CD14-positive monocyte (primary cell): ENCODE data around the gene CDKAL1. TPM values are rescaled to one million over a fixed set of nuclear protein-coding genes. Genes with fewer than 3 reads are reported as not detected.

Source experiments
- DNase-seq, 3 donors: peaks; one replicate each; pipeline ENCODE4 v3.0.0-alpha.2; 2011 to 2022
- H2AFZ ChIP-seq: 2 replicates; pipeline ENCODE4 v1.6.0; 2012; ENCODE audit warnings: mild to moderate bottlenecking, low read depth, low read length, inconsistent platforms; ENCODE audit not compliant: insufficient read depth, poor library complexity, severe bottlenecking
- H3K27ac ChIP-seq, 2 donors: 1 replicate in 1 of 2; 2 replicates in 1 of 2; pipeline ENCODE4 v1.5.1; 2012 to 2013; ENCODE audit warnings: low read length in 2 of 2, control low read depth in 1 of 2, inconsistent platforms in 1 of 2, low read depth in 1 of 2, mild to moderate bottlenecking in 1 of 2
- H3K27me3 ChIP-seq, 2 donors: one replicate each; pipeline versions ENCODE4 v1.6.0 to v1.6.1; 2011 to 2013; ENCODE audit warnings: low read length in 2 of 2; ENCODE audit not compliant: control insufficient read depth in 2 of 2, insufficient read depth in 2 of 2
- H3K36me3 ChIP-seq, 2 donors: replicated peaks in 1 of 2; 1 replicate in 1 of 2; 2 replicates in 1 of 2; pipeline versions ENCODE4 v1.5.1 to v1.6.1; 2012 to 2013; ENCODE audit warnings: low read length in 2 of 2, control low read depth in 1 of 2, inconsistent platforms in 1 of 2, mild to moderate bottlenecking in 1 of 2; ENCODE audit not compliant: insufficient read depth in 2 of 2, control insufficient read depth in 1 of 2
- H3K4me1 ChIP-seq, 2 donors: 1 replicate in 1 of 2; 2 replicates in 1 of 2; pipeline versions ENCODE4 v1.5.1 to v1.6.1; 2012 to 2013; ENCODE audit warnings: low read length in 2 of 2, control low read depth in 1 of 2, inconsistent platforms in 1 of 2, mild to moderate bottlenecking in 1 of 2, moderate library complexity in 1 of 2; ENCODE audit not compliant: insufficient read depth in 2 of 2, control insufficient read depth in 1 of 2
- H3K4me2 ChIP-seq: replicated peaks from 2 replicates; pipeline ENCODE3; 2012; ENCODE audit warnings: low read length, moderate library complexity, mild to moderate bottlenecking; ENCODE audit not compliant: poor library complexity, severe bottlenecking; ENCODE audit errors: extremely low read depth
- H3K4me3 ChIP-seq, 3 experiments: fragments of 200-600 bp in 1 of 3; sonication (generic) in 1 of 3; replicated peaks in 1 of 3; 1 replicate in 2 of 3; 2 replicates in 1 of 3; pipeline ENCODE4 v1.5.1; 2011 to 2013; ENCODE audit warnings: low read length in 3 of 3, mild to moderate bottlenecking in 3 of 3, control low read depth in 2 of 3, low read depth in 2 of 3, inconsistent platforms in 1 of 3, moderate library complexity in 1 of 3
- H3K79me2 ChIP-seq: 2 replicates; pipeline ENCODE4 v1.6.0; 2012; ENCODE audit warnings: mild to moderate bottlenecking, control low read depth, inconsistent platforms, low read length, moderate library complexity; ENCODE audit not compliant: insufficient read depth
- H3K9ac ChIP-seq: 2 replicates; pipeline ENCODE4 v1.6.0; 2017; ENCODE audit warnings: low read length, mild to moderate bottlenecking; ENCODE audit not compliant: insufficient read depth, poor library complexity, severe bottlenecking
- H3K9me3 ChIP-seq, 2 donors: replicated peaks in 1 of 2; 1 replicate in 1 of 2; 2 replicates in 1 of 2; pipeline versions ENCODE4 v1.5.1 to v1.6.1; 2012 to 2013; ENCODE audit warnings: low read length in 2 of 2, control low read depth in 1 of 2; ENCODE audit not compliant: control insufficient read depth in 1 of 2, insufficient read depth in 1 of 2
- H4K20me1 ChIP-seq: 2 replicates; pipeline ENCODE4 v1.6.0; 2012; ENCODE audit warnings: mild to moderate bottlenecking, low read length, control low read depth, moderate library complexity; ENCODE audit not compliant: insufficient read depth
- H3K27ac Mint-ChIP-seq, 7 donors: one replicate each; pipeline ENCODE4 v1.8.0; 2020; ENCODE audit warnings: mild to moderate bottlenecking in 7 of 7, mixed read lengths in 7 of 7, moderate library complexity in 6 of 7, inconsistent platforms in 2 of 7
- H3K27me3 Mint-ChIP-seq, 3 donors: one replicate each; pipeline ENCODE4 v1.8.0; 2021 to 2022; ENCODE audit warnings: low read depth in 3 of 3, mild to moderate bottlenecking in 3 of 3, mixed read lengths in 3 of 3, moderate library complexity in 3 of 3, inconsistent platforms in 1 of 3
- H3K36me3 Mint-ChIP-seq, 2 donors: one replicate each; pipeline ENCODE4 v1.8.0; 2020; ENCODE audit warnings: mixed read lengths in 2 of 2, inconsistent platforms in 1 of 2, mild to moderate bottlenecking in 1 of 2
- H3K4me1 Mint-ChIP-seq: one replicate; pipeline ENCODE4 v1.8.0; 2020; ENCODE audit warnings: mild to moderate bottlenecking, mixed read lengths
- H3K4me3 Mint-ChIP-seq, 2 donors: one replicate each; pipeline ENCODE4 v1.8.0; 2020; ENCODE audit warnings: mild to moderate bottlenecking in 2 of 2, mixed read lengths in 2 of 2, moderate library complexity in 1 of 2
- H3K9me3 Mint-ChIP-seq, 7 donors: one replicate each; pipeline ENCODE4 v1.8.0; 2020 to 2022; ENCODE audit warnings: mixed read lengths in 7 of 7, mild to moderate bottlenecking in 6 of 7, moderate library complexity in 6 of 7, inconsistent platforms in 2 of 7
- WGBS: methylation state at CpG from one replicate; pipeline ENCODE4 v1.1.5; 2013; ENCODE audit warnings: missing lambda C conversion rate; ENCODE audit not compliant: insufficient coverage; 5-methylcytosine and 5-hydroxymethylcytosine counted together
- intact Hi-C, 2 donors: fragments of 100-400 bp; cut with micrococcal nuclease; formaldehyde crosslinking; loops; one replicate each; pipeline versions ENCODE4 v1.15.0 to v1.15.1; 2023
- polyA plus RNA-seq, 3 donors: library from polyadenylated mRNA; depleted of rRNA in 1 of 3; unstranded in 2 of 3; stranded (reverse) in 1 of 3; fragments of 300-500 nt in 2 of 3; fragments of >200 nt in 1 of 3; fragmentation: Illumina TruSeq in 2 of 3; gene quantifications; 1 replicate in 2 of 3; 2 replicates in 1 of 3; pipeline ENCODE4 v1.2.3, GENCODE V29; 2012 to 2021
- TF ChIP-seq, protein P1 (sequence below): fragments of 200-600 bp; IDR thresholded peaks from one replicate; pipeline ENCODE4 v1.8.0; 2022; ENCODE audit warnings: antibody characterized with exemption, mild to moderate bottlenecking

CDKAL1 gene
- polyA plus RNA-seq, 3 donors = 3.2 to 12.4 (median 8.3) TPM

- no peaks in the 10 kb centered on the region for H3K27me3 ChIP-seq
- H3K79me2 ChIP-seq = no peaks in the 10 kb centered on the region
- no CpG with 5 or more reads among the region's 5 CpGs for WGBS
- no peak for DNase-seq
- H3K4me2 ChIP-seq = no peak overlapping the region
- Mint-ChIP-seq H3K9me3 (peaks cover 0 to 7% (median 0%) of the 10 kb centered on the region in 7 donors), H3K27ac (no peak overlapping the region), H3K36me3 (no peaks in the 10 kb centered on the region), H3K4me1 (no peaks in the 10 kb centered on the region), H3K27me3 (peaks cover 0 to 1% (median 0%) of the 10 kb centered on the region in 3 donors), H3K4me3 (no peak overlapping the region)
- intact Hi-C loops = no loop called here
- H3K9ac ChIP-seq = no peak overlapping the region
- H3K4me1 ChIP-seq = no peaks in the 10 kb centered on the region
- no peaks in the 10 kb centered on the region for H3K36me3 ChIP-seq
- H2AFZ ChIP-seq = no peak overlapping the region
- H3K27ac ChIP-seq = no peak overlapping the region
- H3K9me3 ChIP-seq = no peaks in the 10 kb centered on the region
- H3K4me3 ChIP-seq = no peak overlapping the region
- H4K20me1 ChIP-seq = no peaks in the 10 kb centered on the region
- TF ChIP-seq, protein P1, sequence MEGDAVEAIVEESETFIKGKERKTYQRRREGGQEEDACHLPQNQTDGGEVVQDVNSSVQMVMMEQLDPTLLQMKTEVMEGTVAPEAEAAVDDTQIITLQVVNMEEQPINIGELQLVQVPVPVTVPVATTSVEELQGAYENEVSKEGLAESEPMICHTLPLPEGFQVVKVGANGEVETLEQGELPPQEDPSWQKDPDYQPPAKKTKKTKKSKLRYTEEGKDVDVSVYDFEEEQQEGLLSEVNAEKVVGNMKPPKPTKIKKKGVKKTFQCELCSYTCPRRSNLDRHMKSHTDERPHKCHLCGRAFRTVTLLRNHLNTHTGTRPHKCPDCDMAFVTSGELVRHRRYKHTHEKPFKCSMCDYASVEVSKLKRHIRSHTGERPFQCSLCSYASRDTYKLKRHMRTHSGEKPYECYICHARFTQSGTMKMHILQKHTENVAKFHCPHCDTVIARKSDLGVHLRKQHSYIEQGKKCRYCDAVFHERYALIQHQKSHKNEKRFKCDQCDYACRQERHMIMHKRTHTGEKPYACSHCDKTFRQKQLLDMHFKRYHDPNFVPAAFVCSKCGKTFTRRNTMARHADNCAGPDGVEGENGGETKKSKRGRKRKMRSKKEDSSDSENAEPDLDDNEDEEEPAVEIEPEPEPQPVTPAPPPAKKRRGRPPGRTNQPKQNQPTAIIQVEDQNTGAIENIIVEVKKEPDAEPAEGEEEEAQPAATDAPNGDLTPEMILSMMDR = no peak
These were observed 442.2 kb downstream of the CDKAL1 start for GRCh38 chr6:20976391-20976918.

DNA sequence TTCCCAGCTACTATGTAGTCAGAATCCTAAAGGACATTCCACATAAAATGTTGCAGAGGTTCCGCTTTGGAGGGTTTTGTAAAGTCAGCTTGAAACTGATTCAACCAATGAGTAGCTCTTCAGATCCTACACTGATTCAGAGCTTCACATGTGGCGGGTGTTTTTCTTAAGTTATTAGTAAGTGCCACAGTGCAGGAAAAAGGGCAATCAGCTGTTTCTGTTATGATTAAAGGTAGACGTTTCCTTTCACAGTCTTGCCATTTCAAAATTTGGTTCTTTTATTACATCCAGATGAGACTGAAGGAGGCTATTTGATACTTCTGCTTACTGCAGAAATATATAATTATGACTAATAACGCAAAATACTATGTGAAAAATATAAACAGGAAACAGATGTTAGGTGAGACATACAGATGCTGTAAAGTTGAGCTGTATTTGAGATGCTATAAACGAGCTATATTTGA, 443.9 kb downstream of the CDKAL1 start:
- intact Hi-C loops = no loop called here
- H3K36me3 ChIP-seq = no peaks in the 10 kb centered on the region
- no peak for DNase-seq
- no peak overlapping the region for H3K9ac ChIP-seq
- WGBS = 80% methylated on average over 1 of the region's 5 CpGs
- no peaks in the 10 kb centered on the region for H3K36me3 Mint-ChIP-seq
- H3K79me2 ChIP-seq = no peaks in the 10 kb centered on the region
- no peak overlapping the region for H3K4me3 Mint-ChIP-seq
- H4K20me1 ChIP-seq = no peaks in the 10 kb centered on the region
- no peak overlapping the region for H3K4me2 ChIP-seq
- H3K4me1 ChIP-seq = no peaks in the 10 kb centered on the region
- H3K27me3 ChIP-seq = no peaks in the 10 kb centered on the region
- no peak overlapping the region for H2AFZ ChIP-seq
- peaks cover 0 to 7% (median 2%) of the 10 kb centered on the region in 7 donors for H3K9me3 Mint-ChIP-seq
- H3K27me3 Mint-ChIP-seq = peaks cover 0 to 1% (median 0%) of the 10 kb centered on the region in 3 donors
- H3K27ac ChIP-seq = no peak overlapping the region
- TF ChIP-seq, protein P1 = no peak
- H3K4me3 ChIP-seq = no peak overlapping the region
- no peaks in the 10 kb centered on the region for H3K4me1 Mint-ChIP-seq
- H3K27ac Mint-ChIP-seq = no peak overlapping the region
- no peaks in the 10 kb centered on the region for H3K9me3 ChIP-seq
